Measurements from ENCODE around the gene PTCHD4. TPM values are rescaled to one million over a fixed set of nuclear protein-coding genes. Genes with fewer than 3 reads are reported as not detected.

Gene PTCHD4
- total and polyA plus RNA-seq, 2 experiments from 2014 or later: 1.3 to 2.3 TPM

DNA sequence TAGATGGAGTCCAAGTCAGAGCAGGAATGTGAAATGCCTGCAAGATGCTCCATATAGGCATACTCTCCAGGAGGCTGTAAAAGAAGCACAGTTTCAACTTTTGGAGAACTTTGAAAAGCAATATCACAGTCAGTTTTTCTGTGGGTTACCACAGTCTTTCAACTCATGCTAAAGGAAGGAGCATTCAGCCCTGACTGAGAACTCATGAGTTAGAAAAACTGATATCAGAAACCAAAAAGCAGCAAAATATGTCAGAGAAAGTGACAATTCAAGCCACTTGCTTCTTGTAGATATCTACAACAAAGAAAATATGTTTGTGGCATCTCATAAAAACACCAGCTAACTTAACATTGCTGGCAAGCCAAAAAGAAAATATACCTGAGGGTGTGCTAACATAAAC is 36.1 kb upstream of the PTCHD4 start:
- H3K36me3 ChIP-seq (replicated peaks; ENCODE audit: insufficient read depth, low read depth): no peaks in the 10 kb centered on the region
- no peak overlapping the region for H2AFZ ChIP-seq
- DNase-seq (ENCODE audit: low spot score): no peak
- H4K20me1 ChIP-seq (ENCODE audit: insufficient read depth, poor library complexity, severe bottlenecking): no peaks in the 10 kb centered on the region
- H3K27ac ChIP-seq: no peak overlapping the region
- H3K9me3 ChIP-seq (ENCODE audit: low read depth): no peaks in the 10 kb centered on the region
- H3K4me1 ChIP-seq (ENCODE audit: insufficient read depth): no peaks in the 10 kb centered on the region
- TF ChIP-seq EZH2 (IDR thresholded peaks at IDR 0.05; ENCODE audit: borderline replicate concordance) (no peak), EZH2phosphoT487 (IDR thresholded peaks at IDR 0.05; ENCODE audit: low read depth, severe bottlenecking, unreplicated experiment) (no peak)
- TF ChIP-seq, protein P1, sequence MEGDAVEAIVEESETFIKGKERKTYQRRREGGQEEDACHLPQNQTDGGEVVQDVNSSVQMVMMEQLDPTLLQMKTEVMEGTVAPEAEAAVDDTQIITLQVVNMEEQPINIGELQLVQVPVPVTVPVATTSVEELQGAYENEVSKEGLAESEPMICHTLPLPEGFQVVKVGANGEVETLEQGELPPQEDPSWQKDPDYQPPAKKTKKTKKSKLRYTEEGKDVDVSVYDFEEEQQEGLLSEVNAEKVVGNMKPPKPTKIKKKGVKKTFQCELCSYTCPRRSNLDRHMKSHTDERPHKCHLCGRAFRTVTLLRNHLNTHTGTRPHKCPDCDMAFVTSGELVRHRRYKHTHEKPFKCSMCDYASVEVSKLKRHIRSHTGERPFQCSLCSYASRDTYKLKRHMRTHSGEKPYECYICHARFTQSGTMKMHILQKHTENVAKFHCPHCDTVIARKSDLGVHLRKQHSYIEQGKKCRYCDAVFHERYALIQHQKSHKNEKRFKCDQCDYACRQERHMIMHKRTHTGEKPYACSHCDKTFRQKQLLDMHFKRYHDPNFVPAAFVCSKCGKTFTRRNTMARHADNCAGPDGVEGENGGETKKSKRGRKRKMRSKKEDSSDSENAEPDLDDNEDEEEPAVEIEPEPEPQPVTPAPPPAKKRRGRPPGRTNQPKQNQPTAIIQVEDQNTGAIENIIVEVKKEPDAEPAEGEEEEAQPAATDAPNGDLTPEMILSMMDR (IDR thresholded peaks at IDR 0.05; ENCODE audit: poor library complexity): no peak
- H3K4me2 ChIP-seq: no peak overlapping the region
- no peaks in the 10 kb centered on the region for H3K79me2 ChIP-seq
- no peak overlapping the region for H3K4me3 ChIP-seq
- no peaks in the 10 kb centered on the region for H3K9me2 ChIP-seq (replicated peaks; ENCODE audit: insufficient read depth)
- no peaks in the 10 kb centered on the region for H3K27me3 ChIP-seq

DNA sequence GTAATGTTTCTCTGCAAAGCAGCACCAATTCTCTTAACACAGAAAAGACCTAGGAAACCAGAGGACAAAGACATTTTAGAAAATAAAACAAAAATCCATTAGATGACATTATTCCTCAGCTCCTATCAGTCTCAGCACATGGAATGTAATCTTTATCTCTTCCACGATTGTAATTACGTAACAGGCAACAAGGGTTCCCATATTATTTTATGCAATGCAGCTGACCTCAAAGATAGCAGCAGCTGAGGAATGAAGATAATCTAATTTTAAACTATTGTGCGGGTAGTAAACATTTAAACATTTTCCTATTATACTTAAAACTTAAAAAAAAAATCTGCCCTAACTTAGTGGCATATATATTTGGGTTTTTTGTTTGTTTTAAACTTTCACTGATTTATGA is 33.0 kb upstream of the PTCHD4 start:
- Histone ChIP-seq H3K4me2 (no peak overlapping the region), H3K36me3 (replicated peaks; ENCODE audit: insufficient read depth, low read depth) (no peaks in the 10 kb centered on the region), H3K79me2 (no peaks in the 10 kb centered on the region), H3K4me3 (no peak overlapping the region), H3K4me1 (ENCODE audit: insufficient read depth) (no peaks in the 10 kb centered on the region), H3K27me3 (no peaks in the 10 kb centered on the region), H2AFZ (no peak overlapping the region), H3K9me2 (replicated peaks; ENCODE audit: insufficient read depth) (no peaks in the 10 kb centered on the region), H3K27ac (no peak overlapping the region), H4K20me1 (ENCODE audit: insufficient read depth, poor library complexity, severe bottlenecking) (no peaks in the 10 kb centered on the region), H3K9me3 (ENCODE audit: low read depth) (no peaks in the 10 kb centered on the region)
- TF ChIP-seq EZH2phosphoT487 (IDR thresholded peaks at IDR 0.05; ENCODE audit: low read depth, severe bottlenecking, unreplicated experiment): no peak
- TF ChIP-seq, protein P1 (IDR thresholded peaks at IDR 0.05; ENCODE audit: poor library complexity): no peak
- TF ChIP-seq EZH2 (IDR thresholded peaks at IDR 0.05; ENCODE audit: borderline replicate concordance): no peak
- no peak for DNase-seq (ENCODE audit: low spot score)
- WGBS (ENCODE audit: low lambda C conversion rate, missing lambda C conversion rate): 40% methylated on average over 3 of the region's 3 CpGs

- Histone ChIP-seq H3K4me2 (no peak overlapping the region), H4K20me1 (ENCODE audit: insufficient read depth, poor library complexity, severe bottlenecking) (no peaks in the 10 kb centered on the region), H3K27ac (no peak overlapping the region), H2AFZ (no peak overlapping the region), H3K79me2 (no peaks in the 10 kb centered on the region), H3K4me3 (no peak overlapping the region), H3K36me3 (replicated peaks; ENCODE audit: insufficient read depth, low read depth) (no peaks in the 10 kb centered on the region), H3K9me2 (replicated peaks; ENCODE audit: insufficient read depth) (no peaks in the 10 kb centered on the region), H3K9me3 (ENCODE audit: low read depth) (no peaks in the 10 kb centered on the region), H3K27me3 (no peaks in the 10 kb centered on the region), H3K4me1 (ENCODE audit: insufficient read depth) (no peaks in the 10 kb centered on the region)
- TF ChIP-seq EZH2 (IDR thresholded peaks at IDR 0.05; ENCODE audit: borderline replicate concordance) (no peak), EZH2phosphoT487 (IDR thresholded peaks at IDR 0.05; ENCODE audit: low read depth, severe bottlenecking, unreplicated experiment) (no peak)
- TF ChIP-seq, protein P1 (IDR thresholded peaks at IDR 0.05; ENCODE audit: poor library complexity): no peak
- no peak for DNase-seq (ENCODE audit: low spot score)
- whole genome bisulfite sequencing (ENCODE audit: low lambda C conversion rate, missing lambda C conversion rate): 81% methylated on average over 2 of the region's 2 CpGs
Observed at GRCh38 chr6:48141975-48142374, 31.0 kb upstream of the PTCHD4 start.
